GM21825 (cell line): Measurements from ENCODE around the gene IQCN.

Experiments
- ATAC-seq: cut with Tn5 transposase; IDR thresholded peaks from one replicate; pipeline ENCODE4 v1.9.1; 2021; ENCODE audit warnings: mild to moderate bottlenecking, moderate library complexity; ENCODE audit not compliant: unreplicated experiment

The IQCN gene

GRCh38 chr19:18274219-18274780 is at the start of gene IQCN:
TSS of gene IQCN (minus strand) at chr19:18274452. CDS start at chr19:18269478, 4,974 bp downstream.
- no peak for ATAC-seq

GRCh38 chr19:18322759-18323460 is 48.7 kb upstream of the IQCN start, which contains the start of gene LSM4:
TSS of gene LSM4 (minus strand) at chr19:18323076. CDS start at chr19:18323020, 56 bp downstream.
- ATAC-seq: peak; percentile 83

GRCh38 chr19:18322318-18322758 is 48.1 kb upstream of the IQCN start:
- ATAC-seq: no peak

- ATAC-seq: no peak
Observed at GRCh38 chr19:18321734-18322102, 47.5 kb upstream of the IQCN start.

- ATAC-seq: no peak
Observed at GRCh38 chr19:18320865-18321733, 46.8 kb upstream of the IQCN start.

- no peak for ATAC-seq
Observed at GRCh38 chr19:18319591-18320135, 45.4 kb upstream of the IQCN start.

GRCh38 chr19:18317961-18318800 is 43.9 kb upstream of the IQCN start:
- ATAC-seq: no peak

GRCh38 chr19:18313398-18313797 is 39.1 kb upstream of the IQCN start:
- no peak for ATAC-seq

GRCh38 chr19:18312092-18312534 is 37.9 kb upstream of the IQCN start:
- ATAC-seq: no peak

GRCh38 chr19:18311502-18312091 is 37.3 kb upstream of the IQCN start:
- ATAC-seq: no peak

- no peak for ATAC-seq
Observed at GRCh38 chr19:18310966-18311365, 36.7 kb upstream of the IQCN start.

GRCh38 chr19:18310118-18310909 is 36.1 kb upstream of the IQCN start:
- no peak for ATAC-seq

- no peak for ATAC-seq
Observed at GRCh38 chr19:18309525-18310064, 35.3 kb upstream of the IQCN start.

- ATAC-seq: no peak
Observed at GRCh38 chr19:18308948-18309325, 34.7 kb upstream of the IQCN start.

- ATAC-seq: no peak
Observed at GRCh38 chr19:18308051-18308947, 34.0 kb upstream of the IQCN start.

GRCh38 chr19:18307271-18307681 is 33.0 kb upstream of the IQCN start:
- ATAC-seq: no peak

GRCh38 chr19:18306888-18307260 is 32.6 kb upstream of the IQCN start:
- ATAC-seq: no peak
